Glutamatergic neuron (in vitro differentiated cells): ENCODE results near the gene ERP27. TPM values are rescaled to one million over a fixed set of nuclear protein-coding genes. Genes with fewer than 3 reads are reported as not detected.

Experiments used
- DNase-seq: peaks from one replicate; pipeline ENCODE4 v3.0.0; 2022
- H3K27ac Mint-ChIP-seq: one replicate; pipeline ENCODE4 v1.8.0; 2020; ENCODE audit warnings: mild to moderate bottlenecking, mixed read lengths, inconsistent platforms; ENCODE audit not compliant: unreplicated experiment
- H3K27me3 Mint-ChIP-seq: one replicate; pipeline ENCODE4 v1.8.0; 2020; ENCODE audit warnings: mild to moderate bottlenecking, moderate library complexity, mixed read lengths, inconsistent platforms; ENCODE audit not compliant: unreplicated experiment
- H3K36me3 Mint-ChIP-seq: one replicate; pipeline ENCODE4 v1.8.0; 2020; ENCODE audit warnings: mild to moderate bottlenecking, mixed read lengths, inconsistent platforms; ENCODE audit not compliant: unreplicated experiment
- H3K4me1 Mint-ChIP-seq: one replicate; pipeline ENCODE4 v1.8.0; 2020; ENCODE audit warnings: mild to moderate bottlenecking, low read depth, mixed read lengths, inconsistent platforms; ENCODE audit not compliant: unreplicated experiment
- H3K4me3 Mint-ChIP-seq: one replicate; pipeline ENCODE4 v1.8.0; 2020; ENCODE audit warnings: mild to moderate bottlenecking, mixed read lengths, inconsistent platforms; ENCODE audit not compliant: unreplicated experiment
- H3K9me3 Mint-ChIP-seq: one replicate; pipeline ENCODE4 v1.8.0; 2020; ENCODE audit warnings: mild to moderate bottlenecking, moderate library complexity, mixed read lengths, inconsistent platforms; ENCODE audit not compliant: unreplicated experiment
- CTCF ChIP-seq: fragments of 200-600 bp; sonication (generic); IDR thresholded peaks from one replicate; pipeline ENCODE4 v1.5.0; 2021; ENCODE audit not compliant: partially characterized antibody, unreplicated experiment
- total RNA-seq: library from RNA; stranded (reverse); fragmentation: NEBNext Ultra II Directional; extraction: Animal tissue kit (Norgen Biotek cat#: 25700); gene quantifications from one replicate; pipeline ENCODE4 v1.2.1, GENCODE V29; 2021; ENCODE audit not compliant: unreplicated experiment

Gene ERP27
- total RNA-seq, 1 donor from 2014 or later = not detected

- no peak for DNase-seq
- peaks cover 2% of the 10 kb centered on the region for H3K9me3 Mint-ChIP-seq
- H3K4me1 Mint-ChIP-seq = peaks cover 4% of the 10 kb centered on the region
- H3K36me3 Mint-ChIP-seq = no peaks in the 10 kb centered on the region
- TF ChIP-seq CTCF = no peak
- H3K27me3 Mint-ChIP-seq = peaks cover 2% of the 10 kb centered on the region
- H3K27ac Mint-ChIP-seq = no peak overlapping the region
- no peak overlapping the region for H3K4me3 Mint-ChIP-seq
Measured at GRCh38 chr12:14874882-14875281, 63.5 kb downstream of the ERP27 start.

- no peaks in the 10 kb centered on the region for H3K9me3 Mint-ChIP-seq
- no peak for TF ChIP-seq CTCF
- no peaks in the 10 kb centered on the region for H3K36me3 Mint-ChIP-seq
- H3K27me3 Mint-ChIP-seq = peaks cover 3% of the 10 kb centered on the region
- no peak for DNase-seq
- H3K4me1 Mint-ChIP-seq = peaks cover 4% of the 10 kb centered on the region
- no peak overlapping the region for H3K4me3 Mint-ChIP-seq
- H3K27ac Mint-ChIP-seq = no peak overlapping the region
Measured at GRCh38 chr12:14873440-14874185, 64.7 kb downstream of the ERP27 start.

- H3K27ac Mint-ChIP-seq = no peak overlapping the region
- no peak overlapping the region for H3K4me3 Mint-ChIP-seq
- DNase-seq = no peak
- peaks cover 3% of the 10 kb centered on the region for H3K9me3 Mint-ChIP-seq
- TF ChIP-seq CTCF = no peak
- H3K4me1 Mint-ChIP-seq = peaks cover 4% of the 10 kb centered on the region
- H3K36me3 Mint-ChIP-seq = peaks cover 5% of the 10 kb centered on the region
- peaks cover 3% of the 10 kb centered on the region for H3K27me3 Mint-ChIP-seq
Measured at GRCh38 chr12:14871886-14872285, 66.5 kb downstream of the ERP27 start.

- TF ChIP-seq CTCF = no peak
- Mint-ChIP-seq H3K4me3 (no peak overlapping the region), H3K27ac (no peak overlapping the region), H3K9me3 (peaks cover 3% of the 10 kb centered on the region), H3K36me3 (peaks cover 6% of the 10 kb centered on the region), H3K4me1 (peaks cover 4% of the 10 kb centered on the region), H3K27me3 (peaks cover 3% of the 10 kb centered on the region)
- DNase-seq = no peak
Measured at GRCh38 chr12:14871247-14871646, 67.1 kb downstream of the ERP27 start.

- H3K36me3 Mint-ChIP-seq = peaks cover 14% of the 10 kb centered on the region
- H3K27me3 Mint-ChIP-seq = peaks cover 5% of the 10 kb centered on the region
- peaks cover 2% of the 10 kb centered on the region for H3K4me1 Mint-ChIP-seq
- no peak overlapping the region for H3K27ac Mint-ChIP-seq
- peaks cover 6% of the 10 kb centered on the region for H3K9me3 Mint-ChIP-seq
- TF ChIP-seq CTCF = no peak
- no peak overlapping the region for H3K4me3 Mint-ChIP-seq
- DNase-seq = no peak
Measured at GRCh38 chr12:14868916-14869506, 69.3 kb downstream of the ERP27 start.
